ENCODE data around the gene ARMC12. TPM values are rescaled to one million over a fixed set of nuclear protein-coding genes. Genes with fewer than 3 reads are reported as not detected.

Gene ARMC12
- total RNA-seq, 1 donor from 2014 or later: 1.9 TPM

- DNase-seq (ENCODE audit: low spot score): no peak
- Histone ChIP-seq H3K36me3 (no peaks in the 10 kb centered on the region), H3K4me3 (no peak overlapping the region), H3K4me1 (peaks cover 52% of the 10 kb centered on the region), H3K27ac (no peak overlapping the region), H3K9ac (no peak overlapping the region), H4K20me1 (ENCODE audit: low read depth) (no peaks in the 10 kb centered on the region), H3K79me2 (ENCODE audit: low read depth) (no peaks in the 10 kb centered on the region), H3K4me2 (peak overlapping the region; percentile 9), H3F3A (ENCODE audit: low read depth) (peaks cover 58% of the 10 kb centered on the region), H3K9me3 (ENCODE audit: low read depth) (no peaks in the 10 kb centered on the region), H3K27me3 (peaks cover 11% of the 10 kb centered on the region), H2AFZ (replicated peaks) (no peak overlapping the region)
- peaks cover 79% of the 10 kb centered on the region for H3K4me1 Mint-ChIP-seq
- no peaks in the 10 kb centered on the region for H3K9me3 Mint-ChIP-seq
- H3K27ac Mint-ChIP-seq: peak overlapping the region; percentile 67
- no peaks in the 10 kb centered on the region for H3K36me3 Mint-ChIP-seq
- TF ChIP-seq EZH2phosphoT487 (IDR thresholded peaks at IDR 0.05) (no peak), CTCF (IDR thresholded peaks at IDR 0.05) (no peak), EZH2 (IDR thresholded peaks at IDR 0.05) (no peak)
- H3K4me3 Mint-ChIP-seq: no peak overlapping the region
- H3K27me3 Mint-ChIP-seq (ENCODE audit: insufficient read depth, low read depth): peaks cover 8% of the 10 kb centered on the region
Observed at GRCh38 chr6:35725081-35725708, 11.6 kb upstream of the ARMC12 start.

- H3K27me3 Mint-ChIP-seq (ENCODE audit: insufficient read depth, low read depth): peaks cover 10% of the 10 kb centered on the region
- no peak overlapping the region for H3K4me3 ChIP-seq
- peaks cover 58% of the 10 kb centered on the region for H3F3A ChIP-seq (ENCODE audit: low read depth)
- no peaks in the 10 kb centered on the region for H3K9me3 Mint-ChIP-seq
- no peaks in the 10 kb centered on the region for H3K36me3 Mint-ChIP-seq
- H3K9ac ChIP-seq: no peak overlapping the region
- H3K27ac ChIP-seq: no peak overlapping the region
- H3K27ac Mint-ChIP-seq: peak overlapping the region; percentile 98
- TF ChIP-seq CTCF (IDR thresholded peaks at IDR 0.05) (no peak), EZH2 (IDR thresholded peaks at IDR 0.05) (no peak), EZH2phosphoT487 (IDR thresholded peaks at IDR 0.05) (no peak)
- peaks cover 51% of the 10 kb centered on the region for H3K4me1 ChIP-seq
- H3K9me3 ChIP-seq (ENCODE audit: low read depth): no peaks in the 10 kb centered on the region
- H3K4me1 Mint-ChIP-seq: peaks cover 78% of the 10 kb centered on the region
- no peaks in the 10 kb centered on the region for H3K79me2 ChIP-seq (ENCODE audit: low read depth)
- peaks cover 11% of the 10 kb centered on the region for H3K27me3 ChIP-seq
- H3K36me3 ChIP-seq: no peaks in the 10 kb centered on the region
- H3K4me3 Mint-ChIP-seq: peak overlapping the region; percentile 18
- H4K20me1 ChIP-seq (ENCODE audit: low read depth): no peaks in the 10 kb centered on the region
- DNase-seq (ENCODE audit: low spot score): no peak
- peak overlapping the region; percentile 100 for H3K4me2 ChIP-seq
- H2AFZ ChIP-seq (replicated peaks): no peak overlapping the region
Observed at GRCh38 chr6:35725721-35726438, 11.0 kb upstream of the ARMC12 start.

- H3F3A ChIP-seq (ENCODE audit: low read depth): peaks cover 70% of the 10 kb centered on the region
- H3K9me3 Mint-ChIP-seq: no peaks in the 10 kb centered on the region
- H3K4me2 ChIP-seq: peak overlapping the region; percentile 100
- peaks cover 10% of the 10 kb centered on the region for H3K27me3 Mint-ChIP-seq (ENCODE audit: insufficient read depth, low read depth)
- peak overlapping the region; percentile 33 for H3K27ac ChIP-seq
- peaks cover 57% of the 10 kb centered on the region for H3K4me1 ChIP-seq
- H3K36me3 ChIP-seq: no peaks in the 10 kb centered on the region
- H3K9me3 ChIP-seq (ENCODE audit: low read depth): no peaks in the 10 kb centered on the region
- no peaks in the 10 kb centered on the region for H3K36me3 Mint-ChIP-seq
- DNase-seq (ENCODE audit: low spot score): peak; percentile 81
- H3K27me3 ChIP-seq: peaks cover 11% of the 10 kb centered on the region
- H3K4me3 Mint-ChIP-seq: peak overlapping the region; percentile 85
- H3K27ac Mint-ChIP-seq: peak overlapping the region; percentile 98
- no peak for TF ChIP-seq EZH2phosphoT487 (IDR thresholded peaks at IDR 0.05)
- no peak for TF ChIP-seq CTCF (IDR thresholded peaks at IDR 0.05)
- TF ChIP-seq EZH2 (IDR thresholded peaks at IDR 0.05): no peak
- H4K20me1 ChIP-seq (ENCODE audit: low read depth): no peaks in the 10 kb centered on the region
- peaks cover 76% of the 10 kb centered on the region for H3K4me1 Mint-ChIP-seq
- H3K9ac ChIP-seq: peak overlapping the region; percentile 54
- H3K79me2 ChIP-seq (ENCODE audit: low read depth): no peaks in the 10 kb centered on the region
- peak overlapping the region; percentile 88 for H3K4me3 ChIP-seq
- peak overlapping the region; percentile 80 for H2AFZ ChIP-seq (replicated peaks)
Observed at GRCh38 chr6:35727231-35727934, 9.4 kb upstream of the ARMC12 start.

Data from neural progenitor cell (in vitro differentiated cells).